ENCODE data around the gene ZNF138.

ZNF138 gene

GRCh38 chr7:64876792-64877713 lies 82.8 kb downstream of the ZNF138 start:
- peak; percentile 68 for DNase-seq

GRCh38 chr7:64877714-64878610 lies 83.7 kb downstream of the ZNF138 start:
- no peak for DNase-seq

- DNase-seq = no peak
These were observed 84.5 kb downstream of the ZNF138 start for GRCh38 chr7:64878684-64879083.

GRCh38 chr7:64879086-64879730 lies 85.0 kb downstream of the ZNF138 start:
- DNase-seq = no peak

GRCh38 chr7:64879800-64880199 lies 85.6 kb downstream of the ZNF138 start:
- no peak for DNase-seq

- no peak for DNase-seq
These were observed 86.4 kb downstream of the ZNF138 start for GRCh38 chr7:64880322-64881297.

- no peak for DNase-seq
These were observed 87.4 kb downstream of the ZNF138 start for GRCh38 chr7:64881461-64882287.

GRCh38 chr7:64882341-64883112 lies 88.3 kb downstream of the ZNF138 start:
- peak; percentile 39 for DNase-seq
